DMS153 (cell line): ENCODE results near the gene CENPVL2.
"Not testable (repeated sequence)": the region's sequence is repeated elsewhere in the genome, so short reads cannot be mapped to it uniquely, and the experiment has no call there.

Source experiments
- DNase-seq: peaks from one replicate; lab custom pipeline; 2025; lab: John Stamatoyannopoulos, UW

CENPVL2 gene

DNA sequence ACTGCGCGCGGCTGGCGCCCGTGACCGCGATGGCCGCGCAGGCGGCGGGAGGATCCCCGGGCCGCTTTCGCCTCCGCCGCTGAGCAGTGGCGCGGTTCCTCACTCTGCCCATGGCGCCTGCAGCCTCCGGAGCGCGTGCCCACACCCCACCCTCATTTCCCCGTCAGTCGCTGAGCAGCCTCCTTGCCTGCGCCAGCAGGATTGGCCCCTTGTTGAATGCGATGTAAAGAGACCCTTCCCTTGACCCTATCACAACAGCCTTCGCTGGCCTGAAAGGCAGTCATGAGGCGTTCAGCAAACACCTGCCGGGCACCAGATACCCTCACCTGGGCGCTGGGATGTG lies at the start of gene CENPVL2:
Gene CENPVL2 (minus strand): TSS at position 112 of the 343 bp plus-strand sequence. CDS start 0 bp downstream, at position 112.
- DNase-seq, result not testable (repeated sequence)

- DNase-seq, result no peak
Measured at GRCh38 chrX:51728202-51728601, 45.6 kb upstream of the CENPVL2 start.

DNA sequence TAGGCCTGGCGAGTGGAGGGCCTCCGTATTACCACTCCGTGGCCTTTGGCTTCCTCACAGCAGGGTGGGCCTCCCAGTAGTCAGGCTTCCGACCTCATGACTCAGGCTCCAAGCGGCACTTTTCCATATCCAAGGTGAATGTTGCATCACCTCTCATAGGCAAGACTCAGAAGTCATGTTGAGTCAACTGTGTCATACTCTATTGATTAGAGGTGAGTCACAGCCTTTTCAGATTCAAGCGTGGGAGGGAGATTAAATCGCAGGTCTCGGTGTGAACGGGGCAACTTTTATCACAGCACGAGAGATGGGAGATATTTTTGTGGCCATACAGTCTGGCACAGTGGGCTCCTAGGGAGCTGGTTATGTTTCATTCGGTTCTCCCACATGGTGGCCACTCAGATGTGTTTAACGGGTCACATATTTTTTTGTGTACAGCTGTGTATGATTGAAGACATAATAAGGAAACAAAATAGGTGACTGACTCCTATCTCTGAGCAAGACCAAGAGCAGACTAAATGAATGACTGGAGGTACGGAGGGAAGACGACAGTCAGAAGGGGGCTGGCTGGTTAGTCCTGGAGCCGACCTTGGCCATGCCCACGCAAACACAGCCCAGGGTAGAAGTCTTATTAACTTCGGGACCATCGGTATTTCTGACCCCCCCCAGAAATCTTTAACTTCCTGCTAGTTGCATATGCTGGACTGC lies 30.5 kb upstream of the CENPVL2 start:
- DNase-seq, result not testable (repeated sequence)

DNA sequence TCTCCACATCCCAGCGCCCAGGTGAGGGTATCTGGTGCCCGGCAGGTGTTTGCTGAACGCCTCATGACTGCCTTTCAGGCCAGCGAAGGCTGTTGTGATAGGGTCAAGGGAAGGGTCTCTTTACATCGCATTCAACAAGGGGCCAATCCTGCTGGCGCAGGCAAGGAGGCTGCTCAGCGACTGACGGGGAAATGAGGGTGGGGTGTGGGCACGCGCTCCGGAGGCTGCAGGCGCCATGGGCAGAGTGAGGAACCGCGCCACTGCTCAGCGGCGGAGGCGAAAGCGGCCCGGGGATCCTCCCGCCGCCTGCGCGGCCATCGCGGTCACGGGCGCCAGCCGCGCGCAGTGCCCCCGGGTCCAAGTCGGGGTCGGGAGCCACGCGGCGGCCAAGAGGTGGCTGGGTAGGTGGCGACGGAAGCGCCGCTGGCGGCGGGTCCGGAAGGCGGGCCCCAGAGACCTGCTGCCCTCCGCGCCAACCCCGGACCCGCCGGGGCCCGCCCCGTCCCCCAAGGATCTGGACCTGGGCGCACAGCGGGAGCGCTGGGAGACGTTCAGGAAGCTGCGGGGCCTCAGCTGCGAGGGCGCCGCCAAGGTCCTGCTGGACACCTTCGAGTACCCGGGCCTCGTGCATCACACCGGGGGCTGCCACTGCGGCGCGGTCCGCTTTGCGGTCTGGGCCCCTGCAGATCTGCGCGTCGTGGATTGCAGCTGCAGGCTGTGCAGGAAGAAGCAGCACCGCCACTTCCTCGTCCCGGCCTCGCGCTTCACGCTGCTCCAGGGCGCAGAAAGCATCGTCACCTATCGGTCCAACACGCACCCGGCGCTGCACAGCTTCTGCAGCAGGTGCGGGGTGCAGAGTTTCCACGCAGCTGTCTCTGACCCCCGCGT lies 27.9 kb upstream of the CENPVL2 start, which contains the start of gene CENPVL1:
Gene CENPVL1 (plus strand): TSS at position 236 of the 888 bp plus-strand sequence. CDS start 0 bp downstream, at position 236.
- not testable (repeated sequence) for DNase-seq

DNA sequence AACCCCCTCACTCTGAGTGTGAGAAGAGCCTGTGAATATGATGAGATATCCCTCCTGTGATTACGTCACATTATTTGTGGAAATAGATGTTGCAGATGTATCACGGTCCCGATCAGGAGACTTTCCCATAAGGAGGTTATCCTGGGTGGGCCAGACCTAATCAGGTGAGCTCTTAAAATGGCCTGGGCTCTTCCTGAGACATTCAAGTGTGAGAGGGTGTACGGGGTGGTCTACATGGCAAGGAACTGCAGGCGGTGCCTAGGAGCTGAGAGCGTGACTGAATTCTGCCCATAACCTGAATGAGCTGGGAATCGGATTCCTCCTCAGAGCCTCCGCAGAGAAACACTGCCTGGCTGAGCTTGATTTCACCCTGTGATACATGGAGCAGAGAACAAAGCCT lies 14.8 kb upstream of the CENPVL2 start:
- DNase-seq, result no peak

- no peak for DNase-seq
Measured at GRCh38 chrX:51694254-51694653, 11.6 kb upstream of the CENPVL2 start.

DNA sequence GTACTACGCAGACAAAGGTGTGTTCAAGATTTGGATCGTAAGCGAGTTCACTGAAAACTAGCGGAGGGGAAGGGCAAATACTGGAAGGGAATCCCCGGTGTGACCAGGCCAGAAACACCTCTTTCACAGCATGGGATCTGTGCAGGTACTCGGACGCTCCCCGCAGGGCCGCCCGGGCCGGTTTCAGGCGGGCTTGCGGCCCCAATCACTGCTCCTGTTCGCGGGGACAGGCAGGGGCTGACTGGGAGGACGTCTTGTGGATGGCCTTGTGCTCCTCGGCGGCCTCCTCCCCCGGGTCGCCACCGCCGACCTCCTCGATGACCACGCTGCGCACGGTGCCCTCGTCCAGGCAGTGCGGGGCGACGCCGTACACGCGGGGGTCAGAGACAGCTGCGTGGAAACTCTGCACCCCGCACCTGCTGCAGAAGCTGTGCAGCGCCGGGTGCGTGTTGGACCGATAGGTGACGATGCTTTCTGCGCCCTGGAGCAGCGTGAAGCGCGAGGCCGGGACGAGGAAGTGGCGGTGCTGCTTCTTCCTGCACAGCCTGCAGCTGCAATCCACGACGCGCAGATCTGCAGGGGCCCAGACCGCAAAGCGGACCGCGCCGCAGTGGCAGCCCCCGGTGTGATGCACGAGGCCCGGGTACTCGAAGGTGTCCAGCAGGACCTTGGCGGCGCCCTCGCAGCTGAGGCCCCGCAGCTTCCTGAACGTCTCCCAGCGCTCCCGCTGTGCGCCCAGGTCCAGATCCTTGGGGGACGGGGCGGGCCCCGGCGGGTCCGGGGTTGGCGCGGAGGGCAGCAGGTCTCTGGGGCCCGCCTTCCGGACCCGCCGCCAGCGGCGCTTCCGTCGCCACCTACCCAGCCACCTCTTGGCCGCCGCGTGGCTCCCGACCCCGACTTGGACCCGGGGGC lies 567 bp downstream of the CENPVL2 start:
- not testable (repeated sequence) for DNase-seq

- not testable (repeated sequence) for DNase-seq
Measured at GRCh38 chrX:51679689-51680433, 2.8 kb downstream of the CENPVL2 start.

GRCh38 chrX:51665981-51666380 lies 16.6 kb downstream of the CENPVL2 start:
- DNase-seq, result no peak

DNA sequence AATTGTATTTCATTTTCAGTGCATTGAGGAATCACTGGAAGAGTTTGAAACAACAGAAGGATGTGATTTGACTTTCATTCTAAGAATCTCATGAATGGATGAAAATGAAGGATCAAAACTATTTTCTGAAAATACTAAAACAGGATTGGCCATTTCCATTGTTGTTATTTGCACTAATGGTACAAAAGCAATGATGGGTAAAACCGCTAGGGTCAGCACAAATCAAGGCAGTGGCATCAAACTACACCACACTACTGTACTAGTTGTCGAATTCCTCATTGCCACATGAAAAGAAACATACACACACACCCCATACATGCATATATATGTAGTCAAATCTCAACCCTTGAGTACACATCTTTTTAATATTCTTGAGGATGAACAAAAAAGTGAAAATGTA lies 39.3 kb downstream of the CENPVL2 start:
- DNase-seq, result no peak

DNA sequence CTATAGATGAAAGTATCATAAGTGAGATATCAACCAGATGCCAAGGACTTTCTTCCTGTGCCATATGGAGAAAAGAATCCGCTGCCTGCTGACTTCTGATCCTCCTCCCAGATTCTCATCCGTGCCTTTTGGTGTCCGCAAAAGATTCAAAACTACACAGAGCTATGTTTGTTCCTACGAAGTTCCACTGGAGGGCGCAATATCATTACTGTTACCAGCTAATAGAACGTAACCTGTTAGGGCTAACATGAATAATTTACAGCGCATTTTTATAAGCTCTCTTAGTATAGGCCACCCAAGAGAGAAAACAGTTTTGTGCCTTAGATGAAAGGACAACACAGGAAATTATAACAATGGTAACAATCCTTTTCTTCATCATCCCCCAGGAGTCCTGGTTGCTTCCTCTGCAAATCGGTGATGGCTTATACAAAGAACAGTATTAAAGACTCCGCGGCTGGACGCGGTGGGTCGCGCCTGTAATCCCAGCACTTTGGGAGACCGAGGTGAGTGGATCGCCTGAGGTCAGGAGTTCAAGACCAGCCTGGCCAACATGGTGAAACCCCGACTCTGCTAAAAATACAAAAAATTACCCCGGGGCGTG lies 41.1 kb downstream of the CENPVL2 start:
- peak; percentile 20 for DNase-seq

GRCh38 chrX:51636511-51636910 lies 46.1 kb downstream of the CENPVL2 start:
- DNase-seq, result not testable (repeated sequence)
